Aorta (tissue), 5 donors: ENCODE data around the gene SERINC5. TPM values are rescaled to one million over a fixed set of nuclear protein-coding genes. Genes with fewer than 3 reads are reported as not detected.
"Not testable (repeated sequence)": the region's sequence is repeated elsewhere in the genome, so short reads cannot be mapped to it uniquely, and the experiment has no call there.

Experiments used
- ATAC-seq: fragments of 200-7000 bp; cut with Tn5 transposase; one replicate; pipeline ENCODE4 v1.9.1; 2022; ENCODE audit warnings: moderate library complexity; ENCODE audit not compliant: low FRiP score
- DNase-seq, 2 donors: peaks; one replicate each; pipeline ENCODE4 v3.0.0-alpha.2; 2020
- H3K27ac ChIP-seq, 2 donors: one replicate each; pipeline ENCODE4 v1.5.1; 2013; ENCODE audit warnings: low read length in 2 of 2, mild to moderate bottlenecking in 2 of 2, moderate library complexity in 2 of 2, control low read depth in 1 of 2, inconsistent platforms in 1 of 2, low read depth in 1 of 2
- H3K27me3 ChIP-seq, 2 donors: one replicate each; pipeline ENCODE4 v1.6.1; 2013; ENCODE audit warnings: control low read depth in 1 of 2, low read length in 1 of 2, mild to moderate bottlenecking in 1 of 2, moderate library complexity in 1 of 2; ENCODE audit not compliant: insufficient read depth in 2 of 2, control insufficient read depth in 1 of 2
- H3K36me3 ChIP-seq, 2 donors: one replicate each; pipeline ENCODE4 v1.6.1; 2013; ENCODE audit warnings: control low read depth in 1 of 2, low read length in 1 of 2, mild to moderate bottlenecking in 1 of 2; ENCODE audit not compliant: insufficient read depth in 2 of 2, control insufficient read depth in 1 of 2
- H3K4me1 ChIP-seq, 2 donors: one replicate each; pipeline ENCODE4 v1.6.1; 2013; ENCODE audit warnings: low read length in 2 of 2, control low read depth in 1 of 2, mild to moderate bottlenecking in 1 of 2, moderate library complexity in 1 of 2; ENCODE audit not compliant: insufficient read depth in 2 of 2, control insufficient read depth in 1 of 2
- H3K4me3 ChIP-seq, 2 donors: one replicate each; pipeline ENCODE4 v1.5.1; 2013; ENCODE audit warnings: low read length in 2 of 2, control low read depth in 1 of 2, mild to moderate bottlenecking in 1 of 2
- H3K9me3 ChIP-seq: one replicate; pipeline ENCODE4 v1.6.1; 2013; ENCODE audit warnings: mild to moderate bottlenecking, low read length; ENCODE audit not compliant: control insufficient read depth
- WGBS, 2 donors: extraction: QIAGEN DNeasy Blood & Tissue Kit; methylation state at CpG; one replicate each; pipeline ENCODE4 v1.1.7; 2013; 5-methylcytosine and 5-hydroxymethylcytosine counted together
- intact Hi-C, 2 donors: fragments of 100-400 bp; cut with DNase I; formaldehyde crosslinking; loops; one replicate each; pipeline versions ENCODE4 v1.14.2 to v1.15.0; 2022
- polyA plus RNA-seq, 2 donors: library from polyadenylated mRNA; stranded (reverse); fragments of 200-250 nt; gene quantifications; one replicate each; pipeline ENCODE4 v1.2.3, GENCODE V29; 2013
- total RNA-seq, 2 donors: library from RNA; stranded (reverse); fragmentation: NEBNext Ultra II Directional; extraction: Animal tissue kit (Norgen Biotek cat#: 25700); gene quantifications; one replicate each; pipeline ENCODE4 v1.2.1, GENCODE V29; 2021
- donor health status: healthy with polysubstance abuse.
- donor health status: Bipolar disorder and iron deficiency.
- donor health status: DM: no; HTN: no; CAD: no.
- donor health status: DM: no; HTN: no; CAD: no.
- donor health status: DM: yes; HTN: yes; CAD: no.

The SERINC5 gene
- total and polyA plus RNA-seq, 4 donors: 1.4 to 22.1 (median 8.6) TPM

DNA sequence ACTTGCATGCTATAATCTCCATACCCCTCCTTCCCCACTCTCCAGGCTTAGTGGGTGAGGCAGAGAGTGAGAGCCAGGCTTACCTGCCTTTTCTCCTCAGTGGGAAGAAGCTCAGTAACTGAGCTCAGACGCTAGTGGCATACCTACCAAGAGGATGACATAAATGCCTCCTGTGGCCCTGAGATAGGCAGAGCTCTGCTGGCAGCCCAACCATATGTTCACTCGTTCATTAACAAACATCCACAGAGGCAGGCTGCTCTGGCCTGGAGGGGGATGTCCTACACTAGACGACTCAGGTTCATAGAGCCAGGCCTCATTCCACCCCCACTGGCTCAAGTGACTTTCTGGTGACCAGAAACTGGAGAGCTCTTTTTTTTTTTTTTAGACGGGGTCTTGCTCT is 139.4 kb downstream of the SERINC5 start:
- intact Hi-C loops: no loop called here
- Histone ChIP-seq H3K27ac (no peak overlapping the region), H3K4me1 (no peaks in the 10 kb centered on the region), H3K27me3 (no peaks in the 10 kb centered on the region), H3K4me3 (no peak overlapping the region), H3K36me3 (no peaks in the 10 kb centered on the region), H3K9me3 (no peaks in the 10 kb centered on the region)
- ATAC-seq (peak; percentile 46), DNase-seq (no peak)
- 62 to 67% methylated on average over 4 of the region's 4 CpGs for WGBS, 2 donors

DNA sequence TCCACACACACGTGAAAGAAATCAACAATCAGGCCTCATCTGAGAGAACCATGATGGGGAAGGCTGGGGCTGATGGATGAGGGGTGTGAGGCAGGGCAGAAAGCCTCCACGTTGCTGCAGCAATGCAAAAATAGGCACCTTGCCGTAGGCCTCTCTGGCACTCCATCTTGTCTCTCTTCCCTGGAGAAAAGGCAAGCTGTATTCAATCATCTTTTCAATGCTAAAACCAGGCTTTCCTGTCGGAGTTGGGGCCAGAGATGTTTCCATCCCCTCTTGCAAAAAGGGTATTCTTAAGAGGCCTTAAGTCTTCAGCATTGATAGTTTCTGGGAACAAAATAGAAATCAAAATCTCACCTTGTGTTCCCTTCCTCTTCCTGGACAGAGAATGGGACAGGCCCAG is 139.8 kb downstream of the SERINC5 start:
- Histone ChIP-seq H3K9me3 (no peaks in the 10 kb centered on the region), H3K27ac (no peak overlapping the region), H3K36me3 (no peaks in the 10 kb centered on the region), H3K4me3 (no peak overlapping the region), H3K27me3 (no peaks in the 10 kb centered on the region), H3K4me1 (no peaks in the 10 kb centered on the region)
- ATAC-seq: no peak
- no peak for DNase-seq
- intact Hi-C loops: no loop called here
- WGBS, 2 donors: 68 to 72% methylated on average over 4 of the region's 4 CpGs

GRCh38 chr5:80114860-80115259 is 141.0 kb downstream of the SERINC5 start:
- 61 to 73% methylated on average over 3 of the region's 3 CpGs for WGBS, 2 donors
- DNase-seq (no peak), ATAC-seq (no peak)
- no peak overlapping the region for H3K4me3 ChIP-seq
- H3K36me3 ChIP-seq: no peaks in the 10 kb centered on the region
- no peaks in the 10 kb centered on the region for H3K4me1 ChIP-seq
- no peaks in the 10 kb centered on the region for H3K9me3 ChIP-seq
- no peaks in the 10 kb centered on the region for H3K27me3 ChIP-seq
- intact Hi-C loops: no loop called here
- H3K27ac ChIP-seq: no peak overlapping the region

DNA sequence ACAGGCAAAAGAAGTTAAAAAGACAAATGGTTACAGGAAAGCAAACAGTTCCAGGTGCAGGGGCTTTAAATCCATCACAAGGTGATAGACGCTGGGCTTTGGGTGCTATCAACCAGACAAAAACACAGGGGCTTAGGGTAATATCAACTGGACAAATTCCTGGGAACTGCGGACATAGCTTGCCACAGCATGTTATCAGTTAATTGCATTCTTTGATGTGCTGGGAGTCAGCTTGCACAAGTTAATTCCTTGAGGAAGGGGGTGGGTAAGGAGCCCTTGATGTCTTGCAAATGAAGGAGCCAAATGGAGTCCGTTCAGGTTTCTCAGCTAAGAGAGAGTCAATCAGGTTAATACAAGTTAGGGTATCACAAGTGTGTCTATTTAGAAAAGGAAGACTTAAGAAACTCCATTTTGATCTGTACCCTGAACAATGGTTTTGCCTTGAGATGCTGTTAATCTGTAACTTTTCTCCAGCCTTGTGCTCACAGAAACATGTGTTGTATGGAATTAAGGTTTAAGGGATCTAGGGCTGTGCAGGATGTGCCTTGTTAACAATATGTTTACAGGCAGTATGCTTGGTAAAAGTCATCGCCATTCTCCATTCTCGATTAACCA is 144.4 kb downstream of the SERINC5 start:
- ATAC-seq, H3K9me3 ChIP-seq, H3K4me3 ChIP-seq, H3K36me3 ChIP-seq, DNase-seq, H3K27ac ChIP-seq, H3K4me1 ChIP-seq, H3K27me3 ChIP-seq, intact Hi-C loops: not testable (repeated sequence)
- WGBS, 2 donors: 79 to 85% methylated on average over 4 to 5 of the region's 5 CpGs

DNA sequence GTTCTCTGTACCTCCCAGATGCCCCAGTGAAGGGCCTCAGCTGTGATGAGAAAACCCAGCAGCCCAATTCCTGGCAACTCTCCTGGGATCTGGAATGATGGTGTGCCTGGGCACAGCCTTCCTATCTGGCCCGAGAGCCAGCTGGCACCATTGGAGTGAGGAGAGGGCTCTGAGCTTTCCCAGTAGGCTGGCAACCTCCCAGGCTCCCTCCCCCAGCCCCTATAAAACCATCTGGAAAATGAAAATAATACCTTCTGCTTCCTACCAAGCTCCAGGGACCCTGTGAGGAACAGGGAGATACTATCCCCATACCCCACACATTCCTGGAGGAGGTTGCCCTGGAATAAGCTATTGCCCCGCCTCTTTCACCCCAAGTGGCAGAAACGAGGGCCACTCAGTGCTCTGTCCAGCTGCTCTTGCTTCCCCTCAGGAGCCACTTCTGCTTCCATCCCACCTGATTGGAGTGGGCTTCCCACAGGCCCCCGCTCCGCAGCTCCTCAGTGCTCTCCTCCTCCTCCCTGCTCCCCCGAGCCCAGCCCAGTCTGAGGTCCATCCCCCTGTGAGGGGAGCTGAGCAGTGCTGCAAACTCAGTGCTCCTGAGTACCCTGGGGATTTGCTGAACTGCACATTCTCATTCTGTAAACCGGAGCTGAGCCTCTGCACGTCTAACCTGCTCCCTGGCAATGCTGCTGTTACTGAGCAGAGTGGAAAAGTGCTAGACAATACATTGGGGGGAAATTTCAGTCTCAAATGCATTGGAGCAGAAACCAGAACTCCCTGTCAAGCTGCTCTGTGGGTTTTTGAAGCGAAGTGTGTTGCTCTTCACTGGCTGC is 146.0 kb downstream of the SERINC5 start:
- no peak for ATAC-seq
- intact Hi-C loops: no loop called here
- Histone ChIP-seq H3K36me3 (no peaks in the 10 kb centered on the region), H3K9me3 (no peaks in the 10 kb centered on the region), H3K27me3 (no peaks in the 10 kb centered on the region), H3K4me1 (no peaks in the 10 kb centered on the region), H3K27ac (no peak overlapping the region), H3K4me3 (no peak overlapping the region)
- no peak for DNase-seq
- 22 to 23% methylated on average over 9 of the region's 9 CpGs for WGBS, 2 donors

- Histone ChIP-seq H3K4me3 (no peak overlapping the region), H3K4me1 (no peaks in the 10 kb centered on the region), H3K27me3 (no peaks in the 10 kb centered on the region), H3K36me3 (no peaks in the 10 kb centered on the region), H3K27ac (no peak overlapping the region), H3K9me3 (no peaks in the 10 kb centered on the region)
- ATAC-seq: no peak
- intact Hi-C loops: no loop called here
- no peak for DNase-seq
- 76% methylated on average over 5 of the region's 5 CpGs for WGBS, 2 donors
These were observed 148.9 kb downstream of the SERINC5 start for GRCh38 chr5:80106916-80107315.

- Histone ChIP-seq H3K27ac (no peak overlapping the region), H3K36me3 (no peaks in the 10 kb centered on the region), H3K4me1 (no peaks in the 10 kb centered on the region), H3K27me3 (no peaks in the 10 kb centered on the region), H3K9me3 (no peaks in the 10 kb centered on the region), H3K4me3 (no peak overlapping the region)
- WGBS, 2 donors: 91 to 92% methylated on average over 7 of the region's 7 CpGs
- no peak for ATAC-seq
- no peak for DNase-seq
- intact Hi-C loops: no loop called here
These were observed 150.0 kb downstream of the SERINC5 start for GRCh38 chr5:80105698-80106439.

- ATAC-seq: no peak
- H3K27ac ChIP-seq: no peak overlapping the region
- 88 to 90% methylated on average over 6 of the region's 6 CpGs for WGBS, 2 donors
- intact Hi-C loops: no loop called here
- no peak for DNase-seq
- no peaks in the 10 kb centered on the region for H3K27me3 ChIP-seq
- no peaks in the 10 kb centered on the region for H3K36me3 ChIP-seq
- no peaks in the 10 kb centered on the region for H3K9me3 ChIP-seq
- H3K4me1 ChIP-seq: no peaks in the 10 kb centered on the region
- no peak overlapping the region for H3K4me3 ChIP-seq
These were observed 152.5 kb downstream of the SERINC5 start for GRCh38 chr5:80103371-80103770.
